NT2/D1 (cell line): Measurements from ENCODE around the gene HNRNPD.

ENCODE experiments used
- SUZ12 ChIP-seq: IDR thresholded peaks from 2 replicates; pipeline ENCODE4 v1.6.1; 2011; ENCODE audit not compliant: insufficient read length, insufficient read depth; ENCODE audit errors: extremely low read depth
- YY1 ChIP-seq: IDR thresholded peaks from 2 replicates; pipeline ENCODE4 v1.6.1; 2011; ENCODE audit not compliant: insufficient read length, insufficient read depth
- ZNF274 ChIP-seq: IDR thresholded peaks from 2 replicates; pipeline ENCODE4 v1.6.1; 2011; ENCODE audit warnings: mild to moderate bottlenecking, low read depth, low read length

- TF ChIP-seq ZNF274 = no peak
- no peak for TF ChIP-seq YY1
- no peak for TF ChIP-seq SUZ12
These were observed 42.2 kb upstream of the HNRNPD start for GRCh38 chr4:82415922-82416365.
